Measurements from ENCODE around the gene JCHAIN.
"Not testable (repeated sequence)": the region's sequence is repeated elsewhere in the genome, so short reads cannot be mapped to it uniquely, and the experiment has no call there.

The JCHAIN gene

DNA sequence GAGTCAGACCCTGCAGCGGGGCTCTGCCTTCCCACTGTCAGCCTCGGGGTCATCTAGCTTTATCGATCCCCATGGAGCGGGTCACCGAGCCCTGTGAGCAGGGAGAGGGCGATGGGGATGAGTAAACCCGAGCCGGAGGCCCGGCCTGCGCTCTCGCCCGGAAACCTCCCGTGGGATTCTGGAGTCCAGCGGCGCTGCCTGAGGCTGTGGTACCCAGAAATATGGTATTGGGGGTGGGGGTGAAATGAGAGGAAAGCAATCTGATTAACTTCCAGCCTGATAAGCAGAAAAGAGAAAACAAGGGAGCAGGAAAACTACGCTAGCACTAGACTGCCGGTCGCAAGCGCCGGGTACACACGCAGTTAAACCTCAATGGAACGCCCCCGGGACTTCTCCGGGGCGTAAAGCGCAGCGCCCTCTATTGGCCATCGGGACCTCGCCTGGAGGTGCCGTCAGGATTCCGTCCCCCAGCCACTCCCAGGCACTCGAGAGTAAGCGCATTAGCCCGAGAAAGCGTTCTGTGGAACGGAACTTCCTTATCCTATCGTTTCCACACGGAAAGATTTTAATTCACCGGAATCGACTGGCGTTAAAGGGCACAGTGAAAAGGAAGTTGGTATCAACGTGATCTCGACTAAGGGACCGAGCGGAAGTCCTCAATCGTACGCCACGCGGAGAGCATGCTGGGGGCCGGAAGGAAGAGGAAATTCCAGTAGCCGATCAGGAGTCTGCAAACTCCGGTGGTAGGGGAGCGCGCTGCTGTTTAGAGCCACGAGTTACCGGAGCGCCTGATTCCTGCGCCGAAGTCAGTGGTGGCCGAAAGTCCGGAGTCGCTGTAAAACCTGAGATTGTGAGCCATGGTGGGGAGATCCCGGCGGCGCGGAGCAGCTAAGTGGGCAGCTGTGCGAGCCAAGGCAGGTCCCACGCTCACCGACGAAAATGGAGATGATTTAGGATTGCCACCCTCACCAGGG lies 21.8 kb upstream of the JCHAIN start, which contains the start of gene UTP3:
TSS of gene UTP3 (plus strand) at position 712 of the 974 bp plus-strand sequence. CDS start at position 858, 146 bp downstream.
- peak; percentile 96 for DNase-seq

DNA sequence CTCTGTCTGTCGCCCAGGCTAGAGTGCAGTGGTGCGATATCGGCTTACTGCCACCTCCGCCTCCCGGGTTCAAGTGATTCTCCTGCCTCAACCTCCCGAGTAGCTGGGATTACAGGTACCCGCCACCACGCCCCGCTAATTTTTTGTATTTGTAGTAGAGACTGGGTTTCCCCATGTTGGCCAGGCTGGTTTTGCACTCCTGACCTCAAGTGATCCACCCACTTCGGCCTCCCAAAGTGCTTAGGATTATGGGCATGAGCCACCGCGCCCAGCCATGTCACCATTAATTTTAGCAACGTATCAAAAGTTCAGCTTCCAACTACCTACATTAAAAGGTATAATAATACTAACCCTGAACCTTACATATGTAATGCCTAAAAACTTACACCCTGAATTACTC lies 21.1 kb upstream of the JCHAIN start:
- DNase-seq, result peak; percentile 26

- DNase-seq, result not testable (repeated sequence)
Observed at GRCh38 chr4:70682142-70682541, 15.8 kb upstream of the JCHAIN start.

- DNase-seq, result no peak
Observed at GRCh38 chr4:70681704-70682103, 15.4 kb upstream of the JCHAIN start.

GRCh38 chr4:70680934-70681333 lies 14.6 kb upstream of the JCHAIN start:
- DNase-seq, result no peak

- DNase-seq, result no peak
Observed at GRCh38 chr4:70678383-70678999, 12.2 kb upstream of the JCHAIN start.

DNA sequence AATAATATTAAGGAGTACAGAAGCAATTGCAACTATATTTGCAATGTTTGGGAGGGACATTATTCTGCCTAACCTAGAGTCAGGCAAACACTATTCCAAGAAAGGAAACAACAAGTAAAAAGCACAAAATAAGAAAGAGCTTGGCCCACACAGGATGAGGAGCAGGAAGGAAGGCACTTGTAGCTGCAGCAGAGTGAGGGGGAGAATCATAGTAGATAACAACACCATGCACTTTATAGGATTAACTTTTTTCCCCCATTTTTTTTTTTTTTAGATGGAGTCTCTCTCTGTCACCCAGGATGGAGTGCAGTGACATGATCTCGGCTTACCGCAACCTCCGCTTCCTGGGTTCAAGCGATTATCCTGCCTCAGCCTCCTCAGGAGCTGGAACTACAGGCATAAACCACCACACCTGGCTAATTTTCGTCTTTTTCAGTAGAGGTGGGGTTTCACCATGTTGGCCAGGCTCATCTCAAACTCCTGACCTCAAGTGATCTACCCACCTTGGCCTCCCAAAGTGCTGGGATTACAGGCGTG lies 10.3 kb upstream of the JCHAIN start:
- no peak for DNase-seq

GRCh38 chr4:70674731-70675130 lies 8.4 kb upstream of the JCHAIN start:
- no peak for DNase-seq

- no peak for DNase-seq
Observed at GRCh38 chr4:70674191-70674590, 7.9 kb upstream of the JCHAIN start.

GRCh38 chr4:70671091-70671490 lies 4.8 kb upstream of the JCHAIN start:
- no peak for DNase-seq

GRCh38 chr4:70670332-70671014 lies 4.2 kb upstream of the JCHAIN start:
- no peak for DNase-seq

DNA sequence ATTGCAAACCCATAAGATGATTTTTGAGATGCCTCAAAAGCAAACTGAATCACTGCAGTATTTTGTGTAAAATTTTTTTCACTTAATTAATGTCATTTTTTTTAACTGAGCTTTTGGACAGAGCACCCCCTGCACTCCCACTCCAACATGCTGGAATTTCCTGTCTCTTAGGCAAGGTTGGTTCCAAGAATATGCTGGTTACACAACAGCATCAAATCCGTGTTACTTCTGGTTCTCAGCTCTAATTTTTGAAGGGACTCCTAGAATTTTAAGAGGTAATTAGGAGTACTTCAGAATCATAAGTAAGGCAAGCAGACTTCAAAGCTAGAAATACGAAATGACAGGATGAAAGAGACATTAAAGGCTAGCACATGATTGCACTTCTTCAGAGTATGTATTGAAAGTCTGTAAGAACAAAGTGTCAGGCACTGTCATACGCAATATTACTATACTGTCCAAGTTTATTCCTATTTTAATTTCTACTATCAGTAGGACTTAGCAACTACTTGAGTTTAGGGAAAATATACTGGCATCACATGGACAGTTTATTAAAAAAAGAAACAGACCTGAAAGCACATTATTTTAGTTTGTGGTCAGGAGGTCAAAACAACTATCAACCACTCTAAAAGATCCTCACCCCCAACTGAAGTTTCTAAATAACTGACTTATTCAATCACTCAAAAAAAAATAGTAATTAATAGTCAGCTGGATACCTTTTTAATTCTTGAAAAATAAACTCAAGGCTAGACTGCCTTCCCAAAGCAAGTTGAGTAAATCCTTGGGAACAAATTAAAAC lies 1.6 kb upstream of the JCHAIN start:
- no peak for DNase-seq

GRCh38 chr4:70661309-70661922 lies 4.9 kb downstream of the JCHAIN start:
- DNase-seq, result peak; percentile 37

DNA sequence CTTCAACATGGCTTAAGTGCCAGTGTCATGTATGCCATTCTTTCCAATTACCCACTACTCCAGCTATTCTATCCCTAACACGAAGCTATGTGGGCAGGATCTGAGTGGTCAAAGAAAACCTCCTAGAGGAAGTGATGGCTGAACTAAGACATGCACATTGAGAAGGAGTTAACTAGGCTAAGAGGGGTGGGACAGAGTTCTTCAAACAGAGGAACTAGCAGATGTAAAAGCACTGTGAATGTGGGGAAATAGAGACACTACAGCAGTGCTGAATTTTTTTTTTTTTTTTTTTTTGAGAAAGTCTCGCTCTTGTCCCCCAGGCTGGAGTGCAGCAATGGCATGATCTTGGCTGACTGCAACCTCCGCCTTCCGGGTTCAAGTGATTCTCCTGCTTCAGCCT lies 6.2 kb downstream of the JCHAIN start:
- DNase-seq, result no peak

GRCh38 chr4:70658418-70658817 lies 7.9 kb downstream of the JCHAIN start:
- DNase-seq, result no peak

- DNase-seq, result no peak
Observed at GRCh38 chr4:70657326-70657725, 9.0 kb downstream of the JCHAIN start.

DNA sequence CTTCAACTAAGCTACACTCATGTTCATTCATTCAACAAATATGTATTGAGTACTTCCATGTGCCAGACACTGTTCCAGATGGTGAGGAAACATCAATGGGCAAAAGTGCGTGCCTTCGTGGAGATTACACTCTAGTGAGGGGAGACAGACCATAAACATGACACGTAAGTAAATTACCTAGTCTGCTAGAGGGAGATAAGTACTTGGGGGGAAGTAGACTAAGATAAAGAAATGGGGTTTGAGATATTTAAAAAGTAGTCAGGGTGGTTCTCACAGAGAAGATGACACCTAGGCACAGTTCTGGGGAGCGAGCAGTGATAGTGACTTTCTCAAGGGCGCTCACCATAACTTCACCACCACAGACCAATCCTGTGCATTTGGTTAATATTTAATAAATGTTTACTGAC lies 11.7 kb downstream of the JCHAIN start:
- DNase-seq, result no peak

DNA sequence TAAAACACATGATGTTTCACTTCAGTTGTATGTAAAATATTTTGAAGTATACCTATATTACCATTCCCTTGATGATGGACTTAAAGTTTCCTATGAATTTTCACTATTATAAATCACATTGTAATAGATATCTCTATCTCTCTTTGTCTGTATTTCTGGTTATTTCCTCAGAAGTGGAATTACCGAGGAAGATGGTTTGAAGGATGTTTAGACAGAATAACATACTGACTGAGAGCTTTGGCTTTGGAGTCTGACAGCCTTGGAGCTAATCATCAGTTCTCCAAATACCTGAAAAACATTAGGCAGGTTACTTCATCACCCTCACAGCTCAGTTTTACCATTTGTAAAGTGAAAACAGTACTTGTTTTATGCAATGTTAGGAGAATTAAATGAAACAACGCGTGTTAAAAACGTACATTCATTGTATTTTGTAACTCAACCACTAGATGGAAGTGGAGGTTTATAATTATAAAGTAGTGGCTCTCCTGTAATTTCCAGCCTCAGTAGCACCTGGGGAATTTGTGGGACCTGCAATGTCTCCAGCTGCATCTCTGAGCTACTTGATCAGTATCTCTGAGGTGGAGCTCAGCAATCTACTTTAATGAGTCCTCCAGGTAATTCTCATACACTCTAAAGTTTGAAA lies 14.3 kb downstream of the JCHAIN start:
- no peak for DNase-seq

DNA sequence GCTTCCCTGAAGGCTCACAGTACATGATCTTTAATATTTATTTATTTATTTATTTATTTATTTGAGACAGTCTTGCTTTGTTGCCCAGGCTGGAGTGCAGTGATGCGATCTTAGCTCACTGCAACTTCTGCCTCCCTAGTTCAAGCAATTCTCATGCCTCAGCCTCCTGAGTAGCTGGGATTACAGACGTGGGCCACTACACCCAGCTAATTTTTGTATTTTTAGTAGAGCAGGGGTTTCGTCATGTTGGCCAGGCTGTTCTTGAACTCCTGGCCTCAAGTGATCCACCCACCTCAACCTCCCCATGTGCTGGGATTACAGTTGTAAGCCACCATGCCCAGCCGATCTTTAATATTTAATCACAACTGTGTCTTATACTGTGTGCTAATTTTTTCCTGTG lies 15.6 kb downstream of the JCHAIN start:
- DNase-seq, result not testable (repeated sequence)

- DNase-seq, result no peak
Observed at GRCh38 chr4:70640192-70640591, 26.1 kb downstream of the JCHAIN start.

GRCh38 chr4:70637239-70637913 lies 28.9 kb downstream of the JCHAIN start:
- no peak for DNase-seq
